ENCODE results near the gene CACNA1D.

The CACNA1D gene

GRCh38 chr3:53511246-53511645 is 16.8 kb downstream of the CACNA1D start:
- no peak for TF ChIP-seq CTCF (IDR thresholded peaks at IDR 0.05; ENCODE audit: insufficient read depth, low read depth, low read length, missing control alignments)
- no peak for DNase-seq (ENCODE audit: low read depth)
- no peak overlapping the region for H3K4me3 ChIP-seq (ENCODE audit: low read depth, low read length)

GRCh38 chr3:53513556-53514190 is 19.3 kb downstream of the CACNA1D start:
- no peak overlapping the region for H3K4me3 ChIP-seq (ENCODE audit: low read depth, low read length)
- DNase-seq (ENCODE audit: low read depth): peak; percentile 51
- peak; percentile 34 for TF ChIP-seq CTCF (IDR thresholded peaks at IDR 0.05; ENCODE audit: insufficient read depth, low read depth, low read length, missing control alignments)

GRCh38 chr3:53516339-53516738 is 21.9 kb downstream of the CACNA1D start:
- H3K4me3 ChIP-seq (ENCODE audit: low read depth, low read length): no peak overlapping the region
- no peak for TF ChIP-seq CTCF (IDR thresholded peaks at IDR 0.05; ENCODE audit: insufficient read depth, low read depth, low read length, missing control alignments)
- DNase-seq (ENCODE audit: low read depth): no peak

GRCh38 chr3:53518495-53518981 is 24.1 kb downstream of the CACNA1D start:
- TF ChIP-seq CTCF (IDR thresholded peaks at IDR 0.05; ENCODE audit: insufficient read depth, low read depth, low read length, missing control alignments): no peak
- no peak for DNase-seq (ENCODE audit: low read depth)
- no peak overlapping the region for H3K4me3 ChIP-seq (ENCODE audit: low read depth, low read length)

GRCh38 chr3:53519065-53519709 is 24.8 kb downstream of the CACNA1D start:
- H3K4me3 ChIP-seq (ENCODE audit: low read depth, low read length): no peak overlapping the region
- no peak for DNase-seq (ENCODE audit: low read depth)
- no peak for TF ChIP-seq CTCF (IDR thresholded peaks at IDR 0.05; ENCODE audit: insufficient read depth, low read depth, low read length, missing control alignments)

- no peak for DNase-seq (ENCODE audit: low read depth)
- no peak for TF ChIP-seq CTCF (IDR thresholded peaks at IDR 0.05; ENCODE audit: insufficient read depth, low read depth, low read length, missing control alignments)
- no peak overlapping the region for H3K4me3 ChIP-seq (ENCODE audit: low read depth, low read length)
Observed at GRCh38 chr3:53523346-53523745, 28.9 kb downstream of the CACNA1D start.
